Activated naive CD8-positive, alpha-beta T cell treated with anti-CD3 and anti-CD28 coated beads, Interleukin-2, amount 50 U/mL, for 16 hours (primary cell): ENCODE results near the gene SH3YL1.

Experiments
- DNase-seq: peaks from one replicate; pipeline ENCODE4 v3.0.0-alpha.2; 2020; ENCODE audit warnings: low read depth, low spot score

Gene SH3YL1

GRCh38 chr2:282371-283263 is 18.8 kb upstream of the SH3YL1 start:
- DNase-seq, result no peak

GRCh38 chr2:281381-281780 is 17.5 kb upstream of the SH3YL1 start:
- no peak for DNase-seq

GRCh38 chr2:280650-281110 is 16.8 kb upstream of the SH3YL1 start:
- no peak for DNase-seq

- DNase-seq, result no peak
Observed at GRCh38 chr2:279956-280649, 16.3 kb upstream of the SH3YL1 start.

- DNase-seq, result no peak
Observed at GRCh38 chr2:279366-279765, 15.5 kb upstream of the SH3YL1 start.

DNA sequence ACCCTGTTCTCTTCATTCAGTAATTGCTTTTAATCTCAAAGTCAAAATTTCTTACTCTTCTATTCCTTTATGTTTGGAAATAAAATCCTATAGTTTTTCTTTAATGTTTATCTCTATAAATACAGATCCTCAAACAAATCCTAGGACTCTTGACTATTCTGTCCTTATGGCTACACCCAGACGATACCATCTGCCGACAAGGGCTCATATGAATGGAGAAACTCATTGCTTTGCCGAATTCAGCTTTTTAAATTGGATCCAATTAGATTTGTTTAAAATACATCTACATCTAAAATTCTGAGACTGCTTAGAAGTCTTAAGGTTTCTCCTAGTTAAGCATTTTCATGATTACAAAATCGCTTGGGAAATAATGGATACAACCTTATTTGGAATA is 15.1 kb upstream of the SH3YL1 start:
- DNase-seq, result no peak

DNA sequence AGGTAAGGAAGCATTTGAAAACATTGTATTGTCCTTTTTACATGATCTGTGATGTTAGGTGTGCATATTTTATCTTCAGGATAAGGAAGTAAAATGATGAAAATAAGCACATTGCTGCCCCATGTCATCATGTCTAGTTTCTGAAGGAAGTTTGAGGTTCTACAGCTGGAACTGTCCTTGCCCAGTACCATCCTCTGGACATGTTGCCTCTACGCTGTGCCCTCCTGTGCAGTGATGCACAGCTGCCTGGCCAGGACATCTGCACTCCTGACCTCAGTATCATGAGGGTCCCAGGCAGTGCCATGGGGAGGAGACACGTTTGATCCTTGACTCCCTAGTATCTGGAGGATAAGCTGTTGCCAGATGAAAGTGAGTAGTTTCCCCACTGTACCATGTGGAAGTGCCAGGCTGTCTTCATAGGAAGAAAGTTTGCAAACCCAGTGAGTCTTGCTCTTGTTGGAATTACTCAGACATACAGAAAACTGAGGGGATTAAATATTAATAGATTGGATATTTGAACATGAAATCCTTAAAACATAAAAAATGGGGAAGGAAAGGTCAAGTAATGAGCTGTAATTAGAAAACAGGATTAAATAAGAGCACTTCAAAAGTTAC is 14.6 kb upstream of the SH3YL1 start:
- DNase-seq, result no peak

GRCh38 chr2:275466-275865 is 11.6 kb upstream of the SH3YL1 start:
- no peak for DNase-seq

DNA sequence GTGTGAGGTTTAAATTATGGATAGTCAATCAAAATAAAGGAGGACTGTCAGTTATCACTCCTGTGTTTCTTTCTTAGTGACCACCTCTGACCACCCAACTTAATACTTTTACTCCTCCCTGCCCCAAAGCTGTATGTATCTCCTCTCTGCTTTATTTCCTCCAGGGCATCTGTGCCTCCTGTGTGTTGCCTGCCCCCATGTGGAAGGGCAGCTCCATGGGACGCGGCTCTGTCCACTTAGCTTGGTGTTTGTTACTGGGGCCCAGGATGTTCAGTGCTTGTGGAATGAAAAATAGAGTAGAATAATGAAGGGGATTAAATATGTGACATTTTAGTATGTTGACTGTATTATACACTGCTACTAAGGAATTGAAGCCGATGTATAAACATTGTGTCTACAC is 10.7 kb upstream of the SH3YL1 start:
- no peak for DNase-seq

DNA sequence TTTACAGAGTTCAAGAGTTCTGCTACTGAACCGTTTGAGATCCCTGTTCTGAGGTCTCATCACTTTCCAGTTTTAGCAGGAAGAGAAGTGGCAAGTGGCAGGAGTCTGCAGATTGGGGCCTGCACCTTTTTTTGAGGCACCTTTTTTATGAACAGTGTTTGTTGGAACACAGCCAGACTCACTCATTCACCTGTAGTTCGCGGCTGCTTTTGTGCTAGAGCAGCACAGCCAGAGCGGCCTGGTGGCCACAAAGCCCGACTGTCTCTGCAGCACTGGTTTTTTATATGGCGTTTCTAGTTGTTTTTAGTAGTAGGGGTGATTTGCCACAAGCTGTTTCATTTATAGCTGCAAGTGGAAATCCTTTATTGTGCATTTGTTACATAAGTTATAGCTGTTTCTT is 9.5 kb upstream of the SH3YL1 start:
- DNase-seq, result no peak

GRCh38 chr2:271917-272316 is 8.1 kb upstream of the SH3YL1 start:
- DNase-seq, result no peak

DNA sequence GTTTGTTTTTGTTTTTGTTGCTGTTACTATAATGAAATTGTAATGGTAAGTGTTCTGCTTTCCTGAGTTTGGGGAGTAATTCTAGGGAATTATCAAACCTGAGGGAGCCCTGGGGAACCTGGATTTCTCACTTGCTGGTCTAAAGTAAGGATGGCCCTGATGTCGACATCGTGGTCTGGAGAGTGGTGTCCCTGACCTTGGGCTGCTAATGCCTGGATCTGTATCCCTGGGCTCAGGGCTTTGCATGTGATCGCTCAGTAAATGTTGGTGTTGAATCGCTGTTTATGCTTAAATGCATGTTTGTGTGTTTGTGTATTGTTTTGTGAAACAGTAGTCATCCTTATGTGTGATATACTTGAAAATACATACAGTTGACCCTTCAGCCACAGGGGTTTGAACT is 7.0 kb upstream of the SH3YL1 start:
- DNase-seq, result no peak

GRCh38 chr2:269356-270030 is 5.7 kb upstream of the SH3YL1 start:
- no peak for DNase-seq

DNA sequence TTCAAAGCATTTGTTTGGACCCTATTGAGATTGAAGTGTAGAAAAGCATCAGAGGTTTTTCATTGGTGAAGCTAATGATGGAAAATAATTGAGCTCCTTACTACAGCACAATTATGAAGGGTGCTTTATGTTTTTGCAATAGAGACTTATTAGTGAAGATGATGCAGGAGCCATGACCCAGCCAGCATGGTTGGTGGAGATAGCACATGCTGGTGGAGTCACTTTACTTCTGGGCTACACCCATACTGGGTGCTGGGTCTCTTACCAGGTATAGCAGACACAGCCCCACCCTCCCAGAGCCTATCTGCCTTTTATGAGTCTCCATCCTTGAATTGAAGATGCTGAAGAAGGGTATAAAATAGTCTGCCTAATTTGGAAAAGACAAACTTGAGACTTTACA is 4.5 kb upstream of the SH3YL1 start:
- DNase-seq, result no peak

GRCh38 chr2:264493-265468 is 949 bp upstream of the SH3YL1 start, which contains the start of gene ACP1:
ACP1 (plus strand) TSS chr2:264947; CDS start chr2:264965, 18 bp downstream.
- DNase-seq, result peak; percentile 88

DNA sequence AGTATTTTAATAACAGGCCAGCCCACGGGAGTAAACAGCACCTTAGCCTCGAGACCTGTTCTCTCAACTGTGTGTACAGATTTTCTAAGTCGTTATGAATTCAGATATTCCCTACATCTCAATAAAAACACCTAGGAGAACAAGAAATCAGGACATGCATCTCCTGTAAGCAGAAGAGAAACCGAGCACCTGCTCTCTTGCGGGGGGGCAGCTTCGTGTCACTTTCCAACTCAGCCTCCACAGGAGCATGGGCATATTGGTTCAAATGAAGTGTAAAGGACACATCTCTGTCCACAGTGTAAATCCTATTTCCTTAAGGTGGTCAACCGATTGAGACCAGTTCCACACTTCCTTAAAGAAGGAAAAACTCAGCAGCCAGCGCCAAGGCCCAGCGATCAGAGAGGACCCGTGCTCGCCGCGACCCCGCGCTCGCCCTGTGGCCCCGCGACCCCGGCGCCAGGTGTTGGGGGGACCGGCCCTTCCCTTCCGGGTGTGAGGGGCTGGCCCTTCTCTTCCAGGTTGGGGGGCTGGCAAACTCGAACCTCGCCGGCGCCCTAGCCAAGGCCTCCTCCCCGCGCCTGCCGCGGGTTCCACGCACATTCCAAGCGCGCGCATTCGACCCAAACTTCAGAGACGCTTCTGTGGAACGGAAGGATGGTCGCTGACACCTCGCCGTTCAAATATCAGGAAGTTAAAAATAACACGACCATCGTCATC is 652 bp downstream of the SH3YL1 start:
- DNase-seq, result no peak

GRCh38 chr2:262117-262516 is 1.7 kb downstream of the SH3YL1 start:
- no peak for DNase-seq

GRCh38 chr2:260507-261161 is 3.2 kb downstream of the SH3YL1 start:
- no peak for DNase-seq

- no peak for DNase-seq
Observed at GRCh38 chr2:259789-260331, 4.0 kb downstream of the SH3YL1 start.
